Panc1 (cell line): ENCODE results near the gene SECISBP2.

ENCODE experiments used
- CTCF ChIP-seq: fragments of 450-650 bp; IDR thresholded peaks from 2 replicates; pipeline ENCODE4 v1.5.1; 2017; ENCODE audit warnings: mild to moderate bottlenecking
- REST ChIP-seq, 2 experiments: IDR thresholded peaks; 2 replicates each; pipeline ENCODE4 v1.6.1; 2011 to 2012; ENCODE audit warnings: low read depth in 2 of 2, control low read depth in 1 of 2, low read length in 1 of 2, mild to moderate bottlenecking in 1 of 2, moderate library complexity in 1 of 2; ENCODE audit not compliant: insufficient read depth in 1 of 2
- TCF7L2 ChIP-seq: IDR thresholded peaks from 2 replicates; pipeline ENCODE4 v1.6.1; 2011; ENCODE audit warnings: mild to moderate bottlenecking, low read depth, low read length, inconsistent platforms

GRCh38 chr9:89383721-89384300 lies 65.5 kb downstream of the SECISBP2 start:
- TF ChIP-seq CTCF (no peak), TCF7L2 (no peak), REST (IDR thresholded peaks at IDR 0.05; ENCODE audit: insufficient read depth in 1 of 2, low read depth in 2 of 2, low read length in 1 of 2) (no peak)
